Mesenchymal stem cell (in vitro differentiated cells and primary cell): ENCODE data around the gene PCMT1.

ENCODE experiments used
- DNase-seq: peaks from one replicate; pipeline ENCODE4 v3.0.0-alpha.2; 2013
- H2AFZ ChIP-seq: one replicate; pipeline ENCODE4 v1.6.1; 2013; ENCODE audit warnings: low read depth, mild to moderate bottlenecking, control low read depth, inconsistent platforms, low read length, moderate library complexity
- H2AK5ac ChIP-seq: 2 replicates; pipeline ENCODE4 v1.6.1; 2013; ENCODE audit warnings: low read length, moderate library complexity, mild to moderate bottlenecking, inconsistent platforms; ENCODE audit not compliant: severe bottlenecking
- H2BK120ac ChIP-seq: one replicate; pipeline ENCODE4 v1.6.1; 2013; ENCODE audit warnings: low read depth, mild to moderate bottlenecking, inconsistent platforms, low read length, moderate library complexity
- H2BK12ac ChIP-seq, 2 experiments: one replicate each; pipeline ENCODE4 v1.6.1; 2013; ENCODE audit warnings: inconsistent platforms in 2 of 2, low read length in 2 of 2, mild to moderate bottlenecking in 2 of 2, moderate library complexity in 2 of 2, control low read depth in 1 of 2
- H2BK15ac ChIP-seq: one replicate; pipeline ENCODE4 v1.6.1; 2013; ENCODE audit warnings: mild to moderate bottlenecking, low read depth, inconsistent platforms; ENCODE audit not compliant: poor library complexity, severe bottlenecking
- H2BK5ac ChIP-seq: 2 replicates; pipeline ENCODE4 v1.6.1; 2013; ENCODE audit warnings: low read depth, mild to moderate bottlenecking, low read length, control low read depth, inconsistent platforms; ENCODE audit not compliant: poor library complexity, severe bottlenecking
- H3K14ac ChIP-seq, 2 experiments: one replicate each; pipeline ENCODE4 v1.6.1; 2013; ENCODE audit warnings: inconsistent platforms in 2 of 2, low read length in 2 of 2, control low read depth in 1 of 2, mild to moderate bottlenecking in 1 of 2, moderate library complexity in 1 of 2
- H3K18ac ChIP-seq, 2 experiments: one replicate each; pipeline ENCODE4 v1.6.1; 2013; ENCODE audit warnings: inconsistent platforms in 2 of 2, low read length in 2 of 2, control low read depth in 1 of 2, low read depth in 1 of 2, mild to moderate bottlenecking in 1 of 2
- H3K23ac ChIP-seq, 2 experiments: one replicate each; pipeline ENCODE4 v1.6.1; 2013; ENCODE audit warnings: inconsistent platforms in 2 of 2, low read length in 2 of 2, mild to moderate bottlenecking in 2 of 2, moderate library complexity in 2 of 2, control low read depth in 1 of 2
- H3K27ac ChIP-seq: 2 replicates; pipeline ENCODE4 v1.5.1; 2013; ENCODE audit warnings: mild to moderate bottlenecking, moderate library complexity, low read length, control low read depth, inconsistent platforms; ENCODE audit not compliant: poor library complexity, severe bottlenecking
- H3K27me3 ChIP-seq, 2 experiments: 2 replicates each; pipeline versions ENCODE4 v1.6.1 to v1.7.0; 2013; ENCODE audit warnings: low read length in 2 of 2, mild to moderate bottlenecking in 2 of 2, moderate library complexity in 2 of 2, control low read depth in 1 of 2, inconsistent platforms in 1 of 2; ENCODE audit not compliant: control insufficient read depth in 1 of 2, insufficient read depth in 1 of 2
- H3K36me3 ChIP-seq, 2 experiments: 2 replicates each; pipeline versions ENCODE4 v1.6.1 to v1.7.0; 2013; ENCODE audit warnings: low read length in 2 of 2, control low read depth in 1 of 2, inconsistent platforms in 1 of 2, low read depth in 1 of 2, mild to moderate bottlenecking in 1 of 2; ENCODE audit not compliant: insufficient read depth in 2 of 2, control insufficient read depth in 1 of 2
- H3K4ac ChIP-seq, 2 experiments: one replicate each; pipeline ENCODE4 v1.6.1; 2013; ENCODE audit warnings: inconsistent platforms in 2 of 2, low read length in 2 of 2, mild to moderate bottlenecking in 2 of 2, moderate library complexity in 2 of 2, control low read depth in 1 of 2, low read depth in 1 of 2
- H3K4me1 ChIP-seq: 2 replicates; pipeline ENCODE4 v1.6.1; 2013; ENCODE audit warnings: low read depth, low read length, control low read depth; ENCODE audit not compliant: control insufficient read depth, insufficient read depth
- H3K4me2 ChIP-seq: 2 replicates; pipeline ENCODE4 v1.6.1; 2013; ENCODE audit warnings: low read length, mild to moderate bottlenecking, inconsistent platforms; ENCODE audit not compliant: poor library complexity, severe bottlenecking
- H3K4me3 ChIP-seq, 2 experiments: 2 replicates each; pipeline versions ENCODE4 v1.5.1 to v1.7.0; 2013; ENCODE audit warnings: low read length in 2 of 2, mild to moderate bottlenecking in 2 of 2, control low read depth in 1 of 2, low read depth in 1 of 2; ENCODE audit not compliant: insufficient read depth in 1 of 2
- H3K79me1 ChIP-seq: replicated peaks from 2 replicates; pipeline ENCODE4 v1.6.1; 2013; ENCODE audit warnings: mild to moderate bottlenecking, control low read depth, low read length, inconsistent platforms; ENCODE audit not compliant: poor library complexity, severe bottlenecking
- H3K9ac ChIP-seq: 2 replicates; pipeline ENCODE4 v1.7.0; 2013; ENCODE audit warnings: mild to moderate bottlenecking, low read length, moderate library complexity
- H3K9me3 ChIP-seq: 2 replicates; pipeline ENCODE4 v1.7.0; 2013; ENCODE audit warnings: mild to moderate bottlenecking, low read length; ENCODE audit not compliant: control insufficient read depth
- H4K8ac ChIP-seq: one replicate; pipeline ENCODE4 v1.6.1; 2013; ENCODE audit warnings: inconsistent platforms, mild to moderate bottlenecking, low read length, moderate library complexity
- H4K91ac ChIP-seq: one replicate; pipeline ENCODE4 v1.6.1; 2013; ENCODE audit warnings: mild to moderate bottlenecking, low read length, inconsistent platforms
- WGBS: methylation state at CpG from one replicate; pipeline ENCODE4 v1.1.7; 2013; ENCODE audit warnings: mixed read lengths; 5-methylcytosine and 5-hydroxymethylcytosine counted together

Gene PCMT1

GRCh38 chr6:149763866-149764265 is 14.3 kb downstream of the PCMT1 start:
- no peak overlapping the region for H3K4me2 ChIP-seq
- H3K23ac ChIP-seq: no peak overlapping the region
- H2BK120ac ChIP-seq: no peak overlapping the region
- no peak overlapping the region for H4K91ac ChIP-seq
- H3K27me3 ChIP-seq: no peaks in the 10 kb centered on the region
- no peak overlapping the region for H4K8ac ChIP-seq
- H3K36me3 ChIP-seq: peaks cover 11 to 23% of the 10 kb centered on the region in 2 experiments
- H2AK5ac ChIP-seq: no peak overlapping the region
- H2BK5ac ChIP-seq: no peak overlapping the region
- H2BK12ac ChIP-seq: no peak overlapping the region
- H2AFZ ChIP-seq: no peak overlapping the region
- DNase-seq: no peak
- no peak overlapping the region for H3K27ac ChIP-seq
- peaks cover 4% of the 10 kb centered on the region for H3K4me1 ChIP-seq
- H3K9me3 ChIP-seq: peaks cover 12% of the 10 kb centered on the region
- H3K79me1 ChIP-seq: peaks cover 9% of the 10 kb centered on the region
- H3K18ac ChIP-seq: no peak overlapping the region
- peak overlapping the region; percentile 79 for H3K9ac ChIP-seq
- no peak overlapping the region for H3K4ac ChIP-seq
- no peak overlapping the region for H3K14ac ChIP-seq
- no peak overlapping the region for H3K4me3 ChIP-seq
- no peak overlapping the region for H2BK15ac ChIP-seq

DNA sequence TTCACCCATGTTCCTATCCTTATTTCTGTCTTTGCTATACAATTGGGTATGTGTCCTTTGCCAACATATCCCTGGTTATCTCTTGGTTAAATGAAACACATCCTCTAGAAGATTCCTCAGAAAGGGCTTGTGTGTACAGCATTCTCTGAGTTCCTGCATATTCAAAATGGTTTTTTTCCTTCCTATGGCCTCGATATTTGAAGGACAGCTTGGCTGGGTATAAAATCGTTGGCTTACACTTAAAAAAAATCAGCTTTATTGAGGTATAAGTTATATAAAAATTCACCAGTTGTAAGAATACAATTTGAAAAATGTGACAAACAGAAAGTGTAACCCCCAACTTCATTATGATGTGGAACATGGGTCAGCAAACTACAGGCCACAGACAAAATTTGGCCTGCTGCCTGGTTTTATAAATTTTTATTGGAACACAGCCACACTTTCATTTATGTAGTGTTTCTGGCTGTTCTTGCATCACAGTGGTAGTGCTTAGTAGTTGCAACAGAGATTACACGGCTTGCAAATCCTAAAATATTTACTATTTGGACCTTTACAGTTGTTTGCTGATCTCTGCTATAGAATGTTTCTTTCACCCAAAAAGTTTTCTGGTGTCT is 16.7 kb downstream of the PCMT1 start:
- H2AFZ ChIP-seq: no peak overlapping the region
- no peaks in the 10 kb centered on the region for H3K27me3 ChIP-seq
- H3K23ac ChIP-seq: no peak overlapping the region
- H3K79me1 ChIP-seq: peaks cover 7% of the 10 kb centered on the region
- DNase-seq: no peak
- no peak overlapping the region for H2BK120ac ChIP-seq
- no peak overlapping the region for H3K18ac ChIP-seq
- peaks cover 11 to 23% of the 10 kb centered on the region in 2 experiments for H3K36me3 ChIP-seq
- peak overlapping the region in 1 of 2 experiments; percentile 24 for H3K4me3 ChIP-seq
- no peak overlapping the region for H3K4me2 ChIP-seq
- no peak overlapping the region for H4K8ac ChIP-seq
- H3K4ac ChIP-seq: no peak overlapping the region
- H2BK5ac ChIP-seq: no peak overlapping the region
- WGBS: 100% methylated on average over 1 of the region's 3 CpGs
- H3K27ac ChIP-seq: no peak overlapping the region
- H2AK5ac ChIP-seq: no peak overlapping the region
- peaks cover 4% of the 10 kb centered on the region for H3K4me1 ChIP-seq
- H2BK15ac ChIP-seq: no peak overlapping the region
- no peak overlapping the region for H4K91ac ChIP-seq
- H3K9me3 ChIP-seq: peaks cover 12% of the 10 kb centered on the region
- no peak overlapping the region for H2BK12ac ChIP-seq
- H3K14ac ChIP-seq: no peak overlapping the region
- H3K9ac ChIP-seq: peak overlapping the region; percentile 53

- WGBS: 100% methylated on average over 2 of the region's 2 CpGs
- peak overlapping the region; percentile 23 for H4K8ac ChIP-seq
- H3K18ac ChIP-seq: peak overlapping the region in 1 of 2 experiments; percentile 21
- H3K14ac ChIP-seq: no peak overlapping the region
- no peak for DNase-seq
- peaks cover 4% of the 10 kb centered on the region for H3K4me1 ChIP-seq
- no peak overlapping the region for H2AK5ac ChIP-seq
- H3K9me3 ChIP-seq: peaks cover 12% of the 10 kb centered on the region
- H3K4me3 ChIP-seq: no peak overlapping the region
- H2BK120ac ChIP-seq: no peak overlapping the region
- no peak overlapping the region for H3K4ac ChIP-seq
- H3K27me3 ChIP-seq: no peaks in the 10 kb centered on the region
- no peak overlapping the region for H2BK15ac ChIP-seq
- no peak overlapping the region for H3K4me2 ChIP-seq
- H2BK12ac ChIP-seq: no peak overlapping the region
- H2BK5ac ChIP-seq: no peak overlapping the region
- H3K9ac ChIP-seq: no peak overlapping the region
- peaks cover 11% of the 10 kb centered on the region for H3K79me1 ChIP-seq
- no peak overlapping the region for H3K23ac ChIP-seq
- H2AFZ ChIP-seq: no peak overlapping the region
- no peak overlapping the region for H3K27ac ChIP-seq
- no peak overlapping the region for H4K91ac ChIP-seq
- H3K36me3 ChIP-seq: peaks cover 21 to 49% of the 10 kb centered on the region in 2 experiments
Measured at GRCh38 chr6:149769676-149770075, 20.1 kb downstream of the PCMT1 start.

DNA sequence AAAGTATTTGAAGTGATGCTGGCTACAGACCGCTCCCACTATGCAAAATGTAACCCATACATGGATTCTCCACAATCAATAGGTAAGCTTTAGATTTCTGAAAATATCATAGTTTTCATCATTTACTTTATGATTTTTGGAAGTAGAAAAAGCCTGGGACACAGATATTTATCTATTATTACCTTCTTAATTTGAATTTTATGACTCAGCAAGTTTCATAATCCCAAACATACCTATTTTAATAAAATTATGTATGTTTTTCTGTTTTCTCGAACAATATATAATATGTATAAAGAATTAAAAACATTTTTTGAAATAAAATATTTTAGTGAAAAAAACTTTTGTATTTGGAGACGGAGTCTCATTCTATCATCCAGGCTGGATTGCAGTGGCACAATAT is 21.6 kb downstream of the PCMT1 start:
- no peak overlapping the region for H4K91ac ChIP-seq
- no peak overlapping the region for H3K9ac ChIP-seq
- H3K18ac ChIP-seq: no peak overlapping the region
- peaks cover 4% of the 10 kb centered on the region for H3K4me1 ChIP-seq
- H4K8ac ChIP-seq: no peak overlapping the region
- H2BK5ac ChIP-seq: no peak overlapping the region
- H3K14ac ChIP-seq: no peak overlapping the region
- no peak overlapping the region for H2AFZ ChIP-seq
- no peak overlapping the region for H3K27ac ChIP-seq
- 100% methylated on average over 1 of the region's 3 CpGs for WGBS
- no peak for DNase-seq
- peaks cover 13% of the 10 kb centered on the region for H3K79me1 ChIP-seq
- H2BK12ac ChIP-seq: no peak overlapping the region
- peaks cover 4% of the 10 kb centered on the region for H3K9me3 ChIP-seq
- no peaks in the 10 kb centered on the region for H3K27me3 ChIP-seq
- no peak overlapping the region for H3K4me2 ChIP-seq
- no peak overlapping the region for H3K4ac ChIP-seq
- no peak overlapping the region for H3K4me3 ChIP-seq
- H2BK120ac ChIP-seq: no peak overlapping the region
- H3K23ac ChIP-seq: no peak overlapping the region
- H3K36me3 ChIP-seq: peaks cover 24 to 52% of the 10 kb centered on the region in 2 experiments
- no peak overlapping the region for H2BK15ac ChIP-seq
- no peak overlapping the region for H2AK5ac ChIP-seq
